Heart right ventricle (tissue), 16 donors: ENCODE measurements around the gene CALHM1. TPM values are rescaled to one million over a fixed set of nuclear protein-coding genes. Genes with fewer than 3 reads are reported as not detected.

Source experiments
- ATAC-seq, 8 donors: fragments of 200-7000 bp; cut with Tn5 transposase; one replicate each; pipeline ENCODE4 v1.9.1; 2020; ENCODE audit warnings: mild to moderate bottlenecking in 8 of 8, moderate library complexity in 8 of 8, moderate number of reproducible peaks in 1 of 8
- DNase-seq, 2 donors: peaks; one replicate each; pipeline ENCODE4 v3.0.0-alpha.2; 2020
- H3K27ac ChIP-seq, 10 donors: fragments of 200-600 bp; sonication (generic) in 2 of 10; one replicate each; pipeline versions ENCODE4 v1.5.0 to v1.8.0; 2020 to 2022; ENCODE audit warnings: mild to moderate bottlenecking in 3 of 10
- H3K27me3 ChIP-seq, 7 donors: fragments of 200-600 bp; one replicate each; pipeline ENCODE4 v1.8.0; 2021 to 2022; ENCODE audit warnings: mild to moderate bottlenecking in 2 of 7
- H3K36me3 ChIP-seq, 9 donors: fragments of 200-600 bp; sonication (generic) in 1 of 9; one replicate each; pipeline versions ENCODE4 v1.5.0 to v1.8.0; 2020 to 2022; ENCODE audit warnings: mild to moderate bottlenecking in 2 of 9
- H3K4me1 ChIP-seq, 9 donors: fragments of 200-600 bp; sonication (generic) in 1 of 9; one replicate each; pipeline versions ENCODE4 v1.5.0 to v1.8.0; 2020 to 2022; ENCODE audit warnings: mild to moderate bottlenecking in 4 of 9
- H3K4me3 ChIP-seq, 10 donors: fragments of 200-600 bp; sonication (generic) in 2 of 10; one replicate each; pipeline versions ENCODE4 v1.5.0 to v1.8.0; 2020 to 2022; ENCODE audit warnings: mild to moderate bottlenecking in 7 of 10, moderate library complexity in 2 of 10
- H3K9me3 ChIP-seq, 11 donors: fragments of 200-600 bp in 10 of 11; sonication (generic) in 2 of 11; one replicate each; pipeline versions ENCODE4 v1.5.0 to v1.8.0; 2013 to 2022; ENCODE audit warnings: mild to moderate bottlenecking in 2 of 11, control low read depth in 1 of 11, moderate library complexity in 1 of 11
- CTCF ChIP-seq, 9 donors: fragments of 200-600 bp; sonication (generic) in 2 of 9; IDR thresholded peaks; one replicate each; pipeline versions ENCODE4 v1.5.0 to v1.8.0; 2021 to 2022; ENCODE audit warnings: antibody characterized with exemption in 9 of 9, mild to moderate bottlenecking in 5 of 9, moderate library complexity in 1 of 9
- WGBS, 2 donors: extraction: QIAGEN DNeasy Blood & Tissue Kit; methylation state at CpG; one replicate each; pipeline ENCODE4 v1.1.7; 2013; ENCODE audit warnings: inconsistent platforms in 1 of 2; 5-methylcytosine and 5-hydroxymethylcytosine counted together
- intact Hi-C, 10 donors: fragments of 100-400 bp; cut with DNase I; formaldehyde crosslinking; loops; one replicate each; pipeline versions ENCODE4 v1.11.1 to v1.14.2; 2022
- polyA plus RNA-seq, 2 donors: library from polyadenylated mRNA; stranded (reverse); fragments of 200-250 nt; gene quantifications; one replicate each; pipeline ENCODE4 v1.2.3, GENCODE V29; 2013
- total RNA-seq, 10 donors: library from RNA; stranded (reverse); fragmentation: NEBNext Ultra II Directional in 3 of 10; extraction: Animal tissue kit (Norgen Biotek cat#: 25700) in 3 of 10; gene quantifications; one replicate each; pipeline versions ENCODE4 v1.2.1 to v1.2.4, GENCODE V29; 2021 to 2023
- donor health status: Arrhythmogenic right ventricular cardiomyopathy.
- donor health status: ischemic (EF 13 %, LVEDD 7.1; RV severe dilation, severe dysfunction).
- donor health status: healthy with polysubstance abuse.
- donor health status: DM: no; HTN: yes; CAD: no.
- donor health status: DM: no; HTN: no; CAD: no.
- donor health status: ischemic (EF 25% LVEDD 6.9; RV normal size, moderate dysfunction).
- donor health status: ischemic (EF 25% LVEDD 5.7; RV mildly dilated, moderate dysfunction).
- donor health status: healthy.
- donor health status: DM: yes; HTN: yes; CAD: no.
- donor health status: Ischemic cardiomyopathy.
- donor health status: ischemic (EF 35%, LVEDD 5.7; RV mildly dilated, moderate dysfunction).
- donor health status: nonischemic (EF 11% LVEDD 7.7; RV severe dilation, severe dysfunction).
- donor health status: DM: yes; HTN: yes; CAD: no.
- donor health status: PGD.
- donor health status: ischemic (EF 29% LVEDD 5.4; RV normal size, mild dysfunction).
- donor health status: nonischemic (EF 23%, LVEDD 6.1; RV moderate dilation, normal function).

CALHM1 gene
- total and polyA plus RNA-seq, 12 donors = not detected

DNA sequence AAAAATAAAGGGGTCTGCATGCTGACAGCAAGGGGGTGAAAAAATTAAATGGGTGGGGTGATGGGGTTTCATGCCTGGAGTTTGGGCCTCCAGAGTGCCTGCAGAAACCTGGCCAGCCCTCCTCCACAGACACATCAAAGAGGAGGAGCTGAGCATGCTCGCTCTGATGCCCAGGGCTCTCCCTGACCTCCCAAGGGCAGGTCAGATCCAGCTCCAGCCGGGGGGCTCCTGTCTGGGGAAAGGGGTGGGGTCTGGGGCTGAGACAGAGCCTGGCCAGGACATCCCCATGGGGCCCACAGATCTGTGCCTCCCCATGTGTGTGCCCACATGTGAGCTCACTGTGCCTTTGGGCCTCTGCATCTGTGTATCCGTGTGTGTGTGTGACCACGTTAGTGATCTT is 915 bp upstream of the CALHM1 start:
- DNase-seq (no peak), ATAC-seq (no peak)
- 62 to 77% methylated on average over 4 of the region's 4 CpGs for WGBS, 2 donors
- no peaks in the 10 kb centered on the region for H3K4me1 ChIP-seq
- H3K27ac ChIP-seq = no peak overlapping the region
- no peak overlapping the region for H3K4me3 ChIP-seq
- intact Hi-C loops = no loop called here
- no peak for TF ChIP-seq CTCF (IDR thresholded peaks at IDR 0.05)
- no peaks in the 10 kb centered on the region for H3K9me3 ChIP-seq
- H3K27me3 ChIP-seq = no peaks in the 10 kb centered on the region
- no peaks in the 10 kb centered on the region for H3K36me3 ChIP-seq

- peaks cover 0 to 2% (median 0%) of the 10 kb centered on the region in 9 donors for H3K4me1 ChIP-seq
- intact Hi-C loops = no loop called here
- H3K27ac ChIP-seq = no peak overlapping the region
- DNase-seq (no peak), ATAC-seq (no peak)
- no peaks in the 10 kb centered on the region for H3K9me3 ChIP-seq
- no peak overlapping the region for H3K4me3 ChIP-seq
- no peaks in the 10 kb centered on the region for H3K36me3 ChIP-seq
- no peak for TF ChIP-seq CTCF (IDR thresholded peaks at IDR 0.05)
- 96 to 98% methylated on average over 39 of the region's 39 CpGs for whole genome bisulfite sequencing, 2 donors
- H3K27me3 ChIP-seq = no peaks in the 10 kb centered on the region
Measured at GRCh38 chr10:103457896-103458583, 660 bp downstream of the CALHM1 start.

DNA sequence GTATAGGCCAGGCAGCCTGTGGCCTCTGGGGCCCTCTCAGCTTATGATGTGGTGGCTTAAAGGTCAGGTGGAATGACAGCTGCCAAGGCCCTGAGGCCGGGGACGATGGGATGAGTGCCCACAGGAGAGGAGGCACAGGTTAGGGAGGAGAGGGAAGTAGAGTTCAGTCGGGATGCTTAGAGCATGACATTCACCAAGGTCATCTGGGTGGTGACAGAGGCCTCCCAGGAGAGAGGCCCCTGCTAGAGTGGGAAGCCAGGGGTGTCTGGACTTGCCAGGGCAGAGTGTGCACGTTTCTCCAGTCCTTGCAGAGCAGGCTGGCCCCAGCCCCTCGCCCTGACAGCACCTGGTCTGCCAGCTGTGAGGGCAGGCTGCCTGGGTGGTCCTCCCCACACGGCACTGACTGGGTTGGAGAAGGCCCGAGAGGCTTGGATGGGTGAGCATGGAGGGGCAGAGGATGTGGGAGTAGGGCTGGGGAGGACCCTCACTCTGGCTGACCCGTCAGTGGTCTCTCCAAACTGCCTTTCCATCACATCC is 1.5 kb downstream of the CALHM1 start:
- DNase-seq (no peak), ATAC-seq (no peak)
- Histone ChIP-seq H3K4me3 (no peak overlapping the region), H3K36me3 (no peaks in the 10 kb centered on the region), H3K9me3 (no peaks in the 10 kb centered on the region), H3K27ac (no peak overlapping the region), H3K4me1 (peaks cover 0 to 10% (median 8%) of the 10 kb centered on the region in 9 donors), H3K27me3 (no peaks in the 10 kb centered on the region)
- WGBS, 2 donors = 72 to 73% methylated on average over 8 of the region's 8 CpGs
- intact Hi-C loops = no loop called here
- TF ChIP-seq CTCF (IDR thresholded peaks at IDR 0.05) = no peak

DNA sequence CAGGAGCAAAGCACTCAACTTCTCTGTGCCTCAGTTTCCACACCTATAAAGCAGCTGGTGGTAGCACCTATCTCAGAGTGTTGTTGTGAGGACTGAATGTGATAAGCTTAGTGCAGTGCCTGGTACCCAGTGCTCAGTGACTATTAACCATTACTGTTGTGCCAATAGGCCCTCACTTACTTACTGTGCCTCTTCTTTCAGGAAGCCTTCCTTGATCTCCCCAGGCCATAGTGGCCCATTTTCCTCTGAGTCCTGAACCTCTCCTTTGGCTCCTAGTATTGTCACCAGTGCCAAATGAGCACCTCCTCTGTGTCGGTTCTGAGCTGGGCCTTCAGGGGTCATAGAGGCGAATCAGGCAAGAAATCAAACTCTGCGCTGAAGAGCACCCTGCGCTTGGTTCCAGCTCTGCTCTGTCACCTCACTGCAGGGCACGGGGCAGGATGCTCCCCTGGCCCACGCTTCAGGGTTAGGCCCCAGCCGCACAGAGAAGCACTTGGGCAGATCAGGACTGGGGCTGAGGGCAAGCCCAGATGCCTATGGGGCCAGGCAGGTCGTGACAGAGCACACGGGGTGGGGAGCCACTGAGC is 2.5 kb downstream of the CALHM1 start:
- H3K36me3 ChIP-seq = no peaks in the 10 kb centered on the region
- DNase-seq (no peak), ATAC-seq (no peak)
- 95 to 97% methylated on average over 9 of the region's 9 CpGs for WGBS, 2 donors
- H3K4me1 ChIP-seq = peaks cover 0 to 12% (median 10%) of the 10 kb centered on the region in 9 donors
- no peak overlapping the region for H3K4me3 ChIP-seq
- H3K9me3 ChIP-seq = no peaks in the 10 kb centered on the region
- TF ChIP-seq CTCF (IDR thresholded peaks at IDR 0.05) = no peak
- peaks cover 0 to 5% (median 0%) of the 10 kb centered on the region in 7 donors for H3K27me3 ChIP-seq
- no peak overlapping the region for H3K27ac ChIP-seq
- intact Hi-C loops = no loop called here
